Eye (tissue), 1 donor: ENCODE results near the gene PPP2R5C.
A peak's percentile ranks its signal among the peaks of the same experiment; 100 is the strongest.

Experiments
- DNase-seq: peaks from one replicate; pipeline ENCODE4 v3.0.0-alpha.2; 2015

Gene PPP2R5C

GRCh38 chr14:101925152-101925551 lies 163.6 kb downstream of the PPP2R5C start:
- DNase-seq = no peak

- DNase-seq = no peak
Observed at GRCh38 chr14:101926085-101926484, 164.6 kb downstream of the PPP2R5C start.

GRCh38 chr14:101926620-101927019 lies 165.1 kb downstream of the PPP2R5C start:
- DNase-seq = no peak

GRCh38 chr14:101927859-101928258 lies 166.3 kb downstream of the PPP2R5C start:
- DNase-seq = peak; percentile 42

- no peak for DNase-seq
Observed at GRCh38 chr14:101928415-101928841, 166.9 kb downstream of the PPP2R5C start.

GRCh38 chr14:101929096-101929495 lies 167.6 kb downstream of the PPP2R5C start:
- DNase-seq = no peak

- no peak for DNase-seq
Observed at GRCh38 chr14:101929946-101930345, 168.4 kb downstream of the PPP2R5C start.

GRCh38 chr14:101932673-101933072 lies 171.2 kb downstream of the PPP2R5C start:
- no peak for DNase-seq

GRCh38 chr14:101933209-101933608 lies 171.7 kb downstream of the PPP2R5C start:
- no peak for DNase-seq

- DNase-seq = no peak
Observed at GRCh38 chr14:101934601-101935150, 173.2 kb downstream of the PPP2R5C start.

GRCh38 chr14:101937926-101938767 lies 176.6 kb downstream of the PPP2R5C start:
- no peak for DNase-seq

GRCh38 chr14:101939646-101940170 lies 178.2 kb downstream of the PPP2R5C start:
- no peak for DNase-seq

GRCh38 chr14:101944451-101944850 lies 182.9 kb downstream of the PPP2R5C start:
- DNase-seq = no peak

- no peak for DNase-seq
Observed at GRCh38 chr14:101945171-101945570, 183.7 kb downstream of the PPP2R5C start.

GRCh38 chr14:101947577-101947903 lies 186.0 kb downstream of the PPP2R5C start:
- no peak for DNase-seq

GRCh38 chr14:101947904-101948665 lies 186.6 kb downstream of the PPP2R5C start:
- DNase-seq = peak; percentile 100

- no peak for DNase-seq
Observed at GRCh38 chr14:101948666-101949216, 187.2 kb downstream of the PPP2R5C start.

GRCh38 chr14:101950100-101950499 lies 188.6 kb downstream of the PPP2R5C start:
- no peak for DNase-seq

- DNase-seq = no peak
Observed at GRCh38 chr14:101950516-101951215, 189.2 kb downstream of the PPP2R5C start.

GRCh38 chr14:101953151-101953550 lies 191.6 kb downstream of the PPP2R5C start:
- no peak for DNase-seq

- DNase-seq = no peak
Observed at GRCh38 chr14:101954501-101954900, 193.0 kb downstream of the PPP2R5C start.

- DNase-seq = no peak
Observed at GRCh38 chr14:101955695-101956161, 194.2 kb downstream of the PPP2R5C start.
